ENCODE measurements around the gene CYS1. TPM values are rescaled to one million over a fixed set of nuclear protein-coding genes. Genes with fewer than 3 reads are reported as not detected.
"Not testable (repeated sequence)": the region's sequence is repeated elsewhere in the genome, so short reads cannot be mapped to it uniquely, and the experiment has no call there.

Gene CYS1
- total RNA-seq, 1 donor from 2014 or later = 13.5 TPM

- H3K36me3 ChIP-seq; H3K27me3 ChIP-seq; H3K27ac ChIP-seq; intact Hi-C loops (cut with DNase I); DNase-seq (ENCODE audit: extremely low spot score in 2 of 2); H3K4me3 ChIP-seq; H3K9me3 ChIP-seq: not testable (repeated sequence)
- peaks cover 38% of the 10 kb centered on the region for H3K4me1 ChIP-seq
Measured at GRCh38 chr2:10010861-10011605, 69.2 kb downstream of the CYS1 start.

- Histone ChIP-seq H3K9me3 (no peaks in the 10 kb centered on the region), H3K4me3 (no peak overlapping the region), H3K27me3 (no peaks in the 10 kb centered on the region), H3K36me3 (no peaks in the 10 kb centered on the region), H3K27ac (peak overlapping the region; percentile 55), H3K4me1 (peaks cover 38% of the 10 kb centered on the region)
- intact Hi-C loops (cut with DNase I) = no loop called here
- TF ChIP-seq POLR2AphosphoS5 (IDR thresholded peaks at IDR 0.05; ENCODE audit: insufficient read depth in 1 of 2, low read depth in 1 of 2) (peak in 1 of 2 donors; percentile 59), CTCF (IDR thresholded peaks at IDR 0.05) (no peak), POLR2A (IDR thresholded peaks at IDR 0.05) (no peak)
- DNase-seq (ENCODE audit: extremely low spot score in 2 of 2) = no peak
Measured at GRCh38 chr2:10009811-10010781, 70.1 kb downstream of the CYS1 start.

GRCh38 chr2:10009271-10009810, 70.9 kb downstream of the CYS1 start:
- Histone ChIP-seq H3K9me3 (no peaks in the 10 kb centered on the region), H3K27ac (peak overlapping the region; percentile 55), H3K36me3 (no peaks in the 10 kb centered on the region), H3K27me3 (no peaks in the 10 kb centered on the region), H3K4me3 (no peak overlapping the region), H3K4me1 (peaks cover 38% of the 10 kb centered on the region)
- DNase-seq (ENCODE audit: extremely low spot score in 2 of 2) = no peak
- intact Hi-C loops (cut with DNase I) = no loop called here
- TF ChIP-seq POLR2A (IDR thresholded peaks at IDR 0.05) (no peak), CTCF (IDR thresholded peaks at IDR 0.05) (no peak), POLR2AphosphoS5 (IDR thresholded peaks at IDR 0.05; ENCODE audit: insufficient read depth in 1 of 2, low read depth in 1 of 2) (no peak)

GRCh38 chr2:10008809-10009176, 71.4 kb downstream of the CYS1 start:
- no peaks in the 10 kb centered on the region for H3K36me3 ChIP-seq
- H3K27me3 ChIP-seq = no peaks in the 10 kb centered on the region
- intact Hi-C loops (cut with DNase I) = no loop called here
- no peak for DNase-seq (ENCODE audit: extremely low spot score in 2 of 2)
- TF ChIP-seq POLR2AphosphoS5 (IDR thresholded peaks at IDR 0.05; ENCODE audit: insufficient read depth in 1 of 2, low read depth in 1 of 2) (no peak), CTCF (IDR thresholded peaks at IDR 0.05) (no peak), POLR2A (IDR thresholded peaks at IDR 0.05) (no peak)
- no peaks in the 10 kb centered on the region for H3K9me3 ChIP-seq
- H3K27ac ChIP-seq = peak overlapping the region; percentile 55
- H3K4me3 ChIP-seq = no peak overlapping the region
- H3K4me1 ChIP-seq = peaks cover 43% of the 10 kb centered on the region

GRCh38 chr2:10007921-10008808, 72.0 kb downstream of the CYS1 start:
- Histone ChIP-seq H3K4me1 (peaks cover 44% of the 10 kb centered on the region), H3K4me3 (no peak overlapping the region), H3K27me3 (no peaks in the 10 kb centered on the region), H3K9me3 (no peaks in the 10 kb centered on the region), H3K36me3 (no peaks in the 10 kb centered on the region), H3K27ac (peak overlapping the region; percentile 46)
- DNase-seq (ENCODE audit: extremely low spot score in 2 of 2) = no peak
- peak in 1 of 2 donors; percentile 33 for TF ChIP-seq POLR2AphosphoS5 (IDR thresholded peaks at IDR 0.05; ENCODE audit: insufficient read depth in 1 of 2, low read depth in 1 of 2)
- no peak for TF ChIP-seq POLR2A (IDR thresholded peaks at IDR 0.05)
- intact Hi-C loops (cut with DNase I) = no loop called here
